CD1c-positive myeloid dendritic cell (primary cell): ENCODE data around the gene KLK4.

Experiments
- DNase-seq: peaks from one replicate; pipeline ENCODE4 v3.0.0-alpha.2; 2016; ENCODE audit errors: extremely low spot score

Gene KLK4

DNA sequence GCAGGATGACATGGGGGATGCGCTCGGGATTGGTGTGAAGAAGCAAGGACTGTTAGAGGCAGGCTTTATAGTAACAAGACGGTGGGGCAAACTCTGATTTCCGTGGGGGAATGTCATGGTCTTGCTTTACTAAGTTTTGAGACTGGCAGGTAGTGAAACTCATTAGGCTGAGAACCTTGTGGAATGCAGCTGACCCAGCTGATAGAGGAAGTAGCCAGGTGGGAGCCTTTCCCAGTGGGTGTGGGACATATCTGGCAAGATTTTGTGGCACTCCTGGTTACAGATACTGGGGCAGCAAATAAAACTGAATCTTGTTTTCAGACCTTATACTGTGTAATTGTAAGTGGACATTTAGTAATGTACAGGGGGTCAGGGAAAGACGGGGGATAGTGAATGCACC, 31.0 kb downstream of the KLK4 start:
- DNase-seq = no peak

DNA sequence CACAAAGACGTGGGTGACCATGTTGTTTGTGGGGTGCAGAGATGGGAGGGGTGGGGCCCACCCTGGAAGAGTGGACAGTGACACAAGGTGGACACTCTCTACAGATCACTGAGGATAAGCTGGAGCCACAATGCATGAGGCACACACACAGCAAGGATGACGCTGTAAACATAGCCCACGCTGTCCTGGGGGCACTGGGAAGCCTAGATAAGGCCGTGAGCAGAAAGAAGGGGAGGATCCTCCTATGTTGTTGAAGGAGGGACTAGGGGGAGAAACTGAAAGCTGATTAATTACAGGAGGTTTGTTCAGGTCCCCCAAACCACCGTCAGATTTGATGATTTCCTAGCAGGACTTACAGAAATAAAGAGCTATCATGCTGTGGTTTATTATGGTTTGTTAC, 32.3 kb downstream of the KLK4 start:
- DNase-seq = no peak

DNA sequence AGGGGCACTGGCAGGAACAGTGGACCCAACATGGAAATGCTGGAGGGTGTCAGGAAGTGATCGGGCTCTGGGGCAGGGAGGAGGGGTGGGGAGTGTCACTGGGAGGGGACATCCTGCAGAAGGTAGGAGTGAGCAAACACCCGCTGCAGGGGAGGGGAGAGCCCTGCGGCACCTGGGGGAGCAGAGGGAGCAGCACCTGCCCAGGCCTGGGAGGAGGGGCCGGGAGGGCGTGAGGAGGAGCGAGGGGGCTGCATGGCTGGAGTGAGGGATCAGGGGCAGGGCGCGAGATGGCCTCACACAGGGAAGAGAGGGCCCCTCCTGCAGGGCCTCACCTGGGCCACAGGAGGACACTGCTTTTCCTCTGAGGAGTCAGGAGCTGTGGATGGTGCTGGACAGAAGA, 33.9 kb downstream of the KLK4 start:
- no peak for DNase-seq

DNA sequence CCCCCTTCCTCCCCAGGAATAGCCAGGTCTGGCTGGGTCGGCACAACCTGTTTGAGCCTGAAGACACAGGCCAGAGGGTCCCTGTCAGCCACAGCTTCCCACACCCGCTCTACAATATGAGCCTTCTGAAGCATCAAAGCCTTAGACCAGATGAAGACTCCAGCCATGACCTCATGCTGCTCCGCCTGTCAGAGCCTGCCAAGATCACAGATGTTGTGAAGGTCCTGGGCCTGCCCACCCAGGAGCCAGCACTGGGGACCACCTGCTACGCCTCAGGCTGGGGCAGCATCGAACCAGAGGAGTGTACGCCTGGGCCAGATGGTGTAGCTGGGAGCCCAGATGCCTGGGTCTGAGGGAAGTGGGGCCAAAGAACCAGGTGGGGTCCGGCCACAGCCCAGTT, 34.7 kb downstream of the KLK4 start:
- no peak for DNase-seq

DNA sequence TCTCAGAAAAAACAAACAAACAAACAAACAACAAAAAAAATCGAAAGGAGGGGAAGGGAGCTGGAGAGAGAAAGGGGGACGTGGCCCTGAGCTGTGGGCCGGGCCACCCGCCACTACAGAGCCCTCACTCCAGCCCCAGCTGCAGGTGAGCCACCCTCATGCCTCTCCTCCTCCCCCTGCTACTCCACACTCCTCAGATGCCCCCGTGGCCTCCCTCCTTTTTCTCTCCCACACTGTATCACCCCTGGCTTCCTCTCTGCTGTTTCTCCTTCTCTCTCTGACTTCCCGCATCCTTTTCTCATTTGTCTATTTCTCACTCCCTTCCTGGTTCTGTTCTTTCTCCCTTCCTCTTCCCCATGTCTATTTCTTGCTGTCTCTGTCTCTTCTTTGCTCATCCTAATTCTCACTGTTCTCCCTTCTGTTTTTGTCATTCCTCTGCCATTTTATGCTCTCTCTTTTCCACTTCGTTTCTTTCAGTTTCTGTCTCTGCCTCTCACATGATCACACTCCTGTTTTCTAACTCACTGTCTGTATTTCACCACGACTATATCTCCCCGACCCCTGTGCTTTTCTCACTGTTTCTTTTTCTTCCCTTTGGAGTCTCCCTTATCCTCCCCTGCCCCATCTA, 35.3 kb downstream of the KLK4 start:
- DNase-seq = no peak

DNA sequence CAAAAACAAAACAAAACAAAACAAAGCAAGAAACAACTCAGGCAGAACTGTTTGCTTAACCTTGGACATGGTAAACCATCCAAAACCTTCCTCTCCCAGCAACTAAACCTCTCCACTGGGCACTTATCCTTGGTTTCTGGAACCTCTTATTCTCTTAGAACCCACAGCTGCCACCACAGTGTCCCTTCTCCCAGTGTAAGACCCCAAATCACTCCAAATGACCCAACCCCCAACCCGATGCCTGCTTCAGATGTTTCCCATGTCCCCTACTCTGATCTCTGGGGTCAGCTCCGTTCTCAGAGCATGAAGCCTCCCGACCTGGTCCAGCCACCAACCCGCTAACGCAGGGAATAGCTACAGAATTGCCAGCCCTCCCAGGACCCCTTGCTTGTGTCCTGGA, 37.0 kb downstream of the KLK4 start:
- no peak for DNase-seq

DNA sequence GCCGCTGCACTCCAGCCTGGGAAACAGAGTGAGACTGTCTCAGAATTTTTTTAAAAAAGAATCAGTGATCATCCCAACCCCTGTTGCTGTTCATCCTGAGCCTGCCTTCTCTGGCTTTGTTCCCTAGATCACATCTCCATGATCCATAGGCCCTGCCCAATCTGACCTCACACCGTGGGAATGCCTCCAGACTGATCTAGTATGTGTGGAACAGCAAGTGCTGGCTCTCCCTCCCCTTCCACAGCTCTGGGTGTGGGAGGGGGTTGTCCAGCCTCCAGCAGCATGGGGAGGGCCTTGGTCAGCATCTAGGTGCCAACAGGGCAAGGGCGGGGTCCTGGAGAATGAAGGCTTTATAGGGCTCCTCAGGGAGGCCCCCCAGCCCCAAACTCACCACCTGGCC, 38.1 kb downstream of the KLK4 start, which contains the start of gene KLK2:
TSS of gene KLK2 (plus strand) at position 384 of the 400 bp plus-strand sequence. CDS start 35 bp downstream, outside the sequence.
- DNase-seq = no peak

DNA sequence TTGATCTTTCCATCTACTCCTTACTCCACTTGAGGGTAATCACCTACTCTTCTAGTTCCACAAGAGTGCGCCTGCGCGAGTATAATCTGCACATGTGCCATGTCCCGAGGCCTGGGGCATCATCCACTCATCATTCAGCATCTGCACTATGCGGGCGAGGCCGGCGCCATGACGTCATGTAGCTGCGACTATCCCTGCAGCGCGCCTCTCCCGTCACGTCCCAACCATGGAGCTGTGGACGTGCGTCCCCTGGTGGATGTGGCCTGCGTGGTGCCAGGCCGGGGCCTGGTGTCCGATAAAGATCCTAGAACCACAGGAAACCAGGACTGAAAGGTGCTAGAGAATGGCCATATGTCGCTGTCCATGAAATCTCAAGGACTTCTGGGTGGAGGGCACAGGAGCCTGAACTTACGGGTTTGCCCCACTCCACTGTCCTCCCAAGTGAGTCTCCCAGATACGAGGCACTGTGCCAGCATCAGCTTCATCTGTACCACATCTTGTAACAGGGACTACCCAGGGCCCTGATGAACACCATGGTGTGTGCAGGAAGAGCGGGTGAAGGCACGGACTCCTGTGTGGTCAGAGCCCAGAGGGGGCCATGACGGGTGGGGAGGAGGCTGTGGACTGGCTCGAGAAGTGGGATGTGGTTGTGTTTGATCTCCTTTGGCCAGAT, 40.6 kb downstream of the KLK4 start:
- no peak for DNase-seq

DNA sequence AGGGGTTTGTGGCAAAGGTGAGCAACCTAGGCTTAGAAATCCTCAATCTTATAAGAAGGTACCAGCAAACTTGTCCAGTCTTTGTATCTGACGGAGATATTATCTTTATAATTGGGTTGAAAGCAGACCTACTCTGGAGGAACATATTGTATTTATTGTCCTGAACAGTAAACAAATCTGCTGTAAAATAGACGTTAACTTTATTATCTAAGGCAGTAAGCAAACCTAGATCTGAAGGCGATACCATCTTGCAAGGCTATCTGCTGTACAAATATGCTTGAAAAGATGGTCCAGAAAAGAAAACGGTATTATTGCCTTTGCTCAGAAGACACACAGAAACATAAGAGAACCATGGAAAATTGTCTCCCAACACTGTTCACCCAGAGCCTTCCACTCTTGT, 41.7 kb downstream of the KLK4 start:
- no peak for DNase-seq

DNA sequence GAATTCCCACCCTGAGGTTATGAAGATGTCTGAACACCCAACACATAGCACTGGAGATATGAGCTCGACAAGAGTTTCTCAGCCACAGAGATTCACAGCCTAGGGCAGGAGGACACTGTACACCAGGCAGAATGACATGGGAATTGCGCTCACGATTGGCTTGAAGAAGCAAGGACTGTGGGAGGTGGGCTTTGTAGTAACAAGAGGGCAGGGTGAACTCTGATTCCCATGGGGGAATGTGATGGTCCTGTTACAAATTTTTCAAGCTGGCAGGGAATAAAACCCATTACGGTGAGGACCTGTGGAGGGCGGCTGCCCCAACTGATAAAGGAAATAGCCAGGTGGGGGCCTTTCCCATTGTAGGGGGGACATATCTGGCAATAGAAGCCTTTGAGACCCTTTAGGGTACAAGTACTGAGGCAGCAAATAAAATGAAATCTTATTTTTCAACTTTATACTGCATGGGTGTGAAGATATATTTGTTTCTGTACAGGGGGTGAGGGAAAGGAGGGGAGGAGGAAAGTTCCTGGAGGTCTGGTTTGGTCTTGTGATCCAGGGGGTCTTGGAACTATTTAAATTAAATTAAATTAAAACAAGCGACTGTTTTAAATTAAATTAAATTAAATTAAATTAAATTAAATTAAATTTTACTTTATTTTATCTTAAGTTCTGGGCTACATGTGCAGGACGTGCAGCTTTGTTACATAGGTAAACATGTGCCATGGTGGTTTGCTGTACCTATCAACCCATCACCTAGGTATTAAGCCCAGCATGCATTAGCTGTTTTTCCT, 49.5 kb downstream of the KLK4 start:
- DNase-seq = no peak

DNA sequence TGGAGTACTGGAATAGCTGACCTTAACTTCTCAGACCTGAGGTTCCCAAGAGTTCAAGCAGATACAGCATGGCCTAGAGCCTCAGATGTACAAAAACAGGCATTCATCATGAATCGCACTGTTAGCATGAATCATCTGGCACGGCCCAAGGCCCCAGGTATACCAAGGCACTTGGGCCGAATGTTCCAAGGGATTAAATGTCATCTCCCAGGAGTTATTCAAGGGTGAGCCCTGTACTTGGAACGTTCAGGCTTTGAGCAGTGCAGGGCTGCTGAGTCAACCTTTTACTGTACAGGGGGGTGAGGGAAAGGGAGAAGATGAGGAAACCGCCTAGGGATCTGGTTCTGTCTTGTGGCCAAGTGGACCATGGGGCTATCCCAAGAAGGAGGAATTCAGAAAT, 50.2 kb downstream of the KLK4 start:
- DNase-seq = no peak

DNA sequence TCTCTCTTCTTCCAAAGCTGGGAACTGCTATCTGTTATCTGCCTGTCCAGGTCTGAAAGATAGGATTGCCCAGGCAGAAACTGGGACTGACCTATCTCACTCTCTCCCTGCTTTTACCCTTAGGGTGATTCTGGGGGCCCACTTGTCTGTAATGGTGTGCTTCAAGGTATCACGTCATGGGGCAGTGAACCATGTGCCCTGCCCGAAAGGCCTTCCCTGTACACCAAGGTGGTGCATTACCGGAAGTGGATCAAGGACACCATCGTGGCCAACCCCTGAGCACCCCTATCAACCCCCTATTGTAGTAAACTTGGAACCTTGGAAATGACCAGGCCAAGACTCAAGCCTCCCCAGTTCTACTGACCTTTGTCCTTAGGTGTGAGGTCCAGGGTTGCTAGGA, 51.3 kb downstream of the KLK4 start:
- DNase-seq = no peak

DNA sequence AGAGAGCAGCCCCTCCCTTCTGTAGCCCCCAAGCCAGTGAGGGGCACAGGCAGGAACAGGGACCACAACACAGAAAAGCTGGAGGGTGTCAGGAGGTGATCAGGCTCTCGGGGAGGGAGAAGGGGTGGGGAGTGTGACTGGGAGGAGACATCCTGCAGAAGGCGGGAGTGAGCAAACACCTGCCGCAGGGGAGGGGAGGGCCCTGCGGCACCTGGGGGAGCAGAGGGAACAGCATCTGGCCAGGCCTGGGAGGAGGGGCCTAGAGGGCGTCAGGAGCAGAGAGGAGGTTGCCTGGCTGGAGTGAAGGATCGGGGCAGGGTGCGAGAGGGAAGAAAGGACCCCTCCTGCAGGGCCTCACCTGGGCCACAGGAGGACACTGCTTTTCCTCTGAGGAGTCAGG, 52.3 kb downstream of the KLK4 start:
- no peak for DNase-seq

DNA sequence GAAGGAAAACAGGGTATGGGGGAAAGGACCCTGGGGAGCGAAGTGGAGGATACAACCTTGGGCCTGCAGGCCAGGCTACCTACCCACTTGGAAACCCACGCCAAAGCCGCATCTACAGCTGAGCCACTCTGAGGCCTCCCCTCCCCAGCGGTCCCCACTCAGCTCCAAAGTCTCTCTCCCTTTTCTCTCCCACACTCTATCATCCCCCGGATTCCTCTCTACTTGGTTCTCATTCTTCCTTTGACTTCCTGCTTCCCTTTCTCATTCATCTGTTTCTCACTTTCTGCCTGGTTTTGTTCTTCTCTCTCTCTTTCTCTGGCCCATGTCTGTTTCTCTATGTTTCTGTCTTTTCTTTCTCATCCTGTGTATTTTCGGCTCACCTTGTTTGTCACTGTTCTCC, 53.8 kb downstream of the KLK4 start:
- DNase-seq = no peak
